MM.1S (cell line): ENCODE results near the gene SIRPG.

Experiments used
- DNase-seq: peaks from one replicate; pipeline ENCODE4 v3.0.0-alpha.2; 2015
- H2AFZ ChIP-seq: fragments of 300-600 bp; sonication (generic); 2 replicates; pipeline ENCODE4 v1.6.0; 2016; ENCODE audit warnings: antibody characterized with exemption, low read length
- H3F3A ChIP-seq: fragments of 300-600 bp; sonication (generic); 2 replicates; pipeline ENCODE4 v1.6.1; 2016; ENCODE audit warnings: mild to moderate bottlenecking, antibody characterized with exemption, low read length, moderate library complexity, mixed read lengths; ENCODE audit not compliant: insufficient read depth
- H3K27ac ChIP-seq: fragments of 300-600 bp; sonication (generic); 2 replicates; pipeline ENCODE4 v1.5.1; 2016; ENCODE audit warnings: mild to moderate bottlenecking, low read length
- H3K27me3 ChIP-seq: fragments of 300-600 bp; sonication (generic); replicated peaks from 2 replicates; pipeline ENCODE4 v1.6.0; 2016; ENCODE audit warnings: low read length; ENCODE audit not compliant: insufficient read depth
- H3K36me3 ChIP-seq: fragments of 300-600 bp; sonication (generic); replicated peaks from 2 replicates; pipeline ENCODE4 v1.6.1; 2016; ENCODE audit warnings: mild to moderate bottlenecking, low read length, mixed read lengths; ENCODE audit not compliant: insufficient read depth
- H3K4me1 ChIP-seq: fragments of 300-600 bp; sonication (generic); 2 replicates; pipeline ENCODE4 v1.6.1; 2016; ENCODE audit warnings: low read length, mixed read lengths
- H3K4me2 ChIP-seq: fragments of 300-600 bp; sonication (generic); 2 replicates; pipeline ENCODE4 v1.6.0; 2016; ENCODE audit warnings: low read depth, low read length
- H3K4me3 ChIP-seq: fragments of 300-600 bp; sonication (generic); 2 replicates; pipeline ENCODE4 v1.5.1; 2016; ENCODE audit warnings: low read length, mixed read lengths
- H3K79me2 ChIP-seq: fragments of 300-600 bp; sonication (generic); 2 replicates; pipeline ENCODE4 v1.6.1; 2016; ENCODE audit warnings: mixed run types, low read length, mixed read lengths
- H3K9ac ChIP-seq: fragments of 300-600 bp; sonication (generic); 2 replicates; pipeline ENCODE4 v1.6.1; 2016; ENCODE audit warnings: low read length, mixed read lengths
- H3K9me2 ChIP-seq: fragments of 300-600 bp; sonication (generic); replicated peaks from 2 replicates; pipeline ENCODE4 v1.6.1; 2016; ENCODE audit warnings: mild to moderate bottlenecking, low read length, mixed read lengths; ENCODE audit not compliant: insufficient read depth
- H3K9me3 ChIP-seq: fragments of 300-600 bp; sonication (generic); replicated peaks from 2 replicates; pipeline ENCODE4 v1.6.1; 2016; ENCODE audit warnings: mild to moderate bottlenecking, low read length, mixed read lengths; ENCODE audit not compliant: insufficient read depth
- H4K20me1 ChIP-seq: fragments of 300-600 bp; sonication (generic); 2 replicates; pipeline ENCODE4 v1.6.1; 2016; ENCODE audit warnings: mild to moderate bottlenecking, low read length, moderate library complexity, mixed read lengths; ENCODE audit not compliant: insufficient read depth
- EZH2 ChIP-seq: fragments of 300-600 bp; sonication (generic); optimal IDR thresholded peaks from 2 replicates; pipeline ENCODE3; 2017; ENCODE audit warnings: low read depth, mild to moderate bottlenecking, antibody characterized with exemption, low read length, mixed read lengths
- EZH2phosphoT487 ChIP-seq: fragments of 300-600 bp; sonication (generic); IDR thresholded peaks from 2 replicates; pipeline ENCODE4 v1.6.1; 2018; ENCODE audit warnings: antibody characterized with exemption, low read length
- TF ChIP-seq, protein P1 (sequence below): fragments of 300-600 bp; sonication (generic); IDR thresholded peaks from 2 replicates; pipeline ENCODE4 v1.5.1; 2016; ENCODE audit warnings: antibody characterized with exemption, low read length, mixed read lengths

Gene SIRPG

DNA sequence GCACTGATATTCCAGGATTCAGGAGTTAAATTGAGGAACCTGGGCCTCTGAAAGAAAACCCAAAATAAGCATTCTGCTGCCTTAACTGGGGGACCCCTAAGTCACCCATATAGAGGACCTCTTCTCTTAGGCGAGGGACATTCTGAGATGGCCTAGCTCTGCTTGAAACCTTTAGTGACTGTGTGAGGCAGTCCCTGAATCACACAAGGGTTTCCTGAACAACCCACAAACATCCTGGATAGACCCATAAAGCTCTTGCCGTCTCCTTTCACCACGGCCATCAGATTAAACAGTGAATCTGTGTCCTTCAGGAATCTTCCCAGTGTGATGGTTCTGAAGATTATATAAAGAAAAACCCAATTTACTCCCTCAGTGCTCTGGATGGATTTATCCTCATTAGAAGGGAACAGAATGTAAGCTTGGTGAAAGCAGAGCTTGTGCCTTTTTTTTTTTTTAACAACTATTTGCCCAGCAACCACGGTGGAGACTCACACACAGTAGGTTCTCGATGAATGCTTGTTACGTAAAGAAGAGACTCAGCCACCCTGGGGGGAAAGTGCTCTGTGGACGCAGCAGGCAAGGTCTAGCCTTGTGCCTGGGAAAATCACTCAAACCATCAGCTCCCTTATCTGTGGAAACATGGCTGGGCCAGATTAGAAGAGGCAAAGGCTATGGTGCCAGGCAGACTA, 39.1 kb upstream of the SIRPG start:
- Histone ChIP-seq H3K9me3 (no peaks in the 10 kb centered on the region), H3K36me3 (no peaks in the 10 kb centered on the region), H3K9me2 (no peaks in the 10 kb centered on the region), H3K4me1 (no peaks in the 10 kb centered on the region), H3K4me2 (no peak overlapping the region), H3K4me3 (no peak overlapping the region), H3F3A (no peaks in the 10 kb centered on the region), H4K20me1 (no peaks in the 10 kb centered on the region), H3K79me2 (no peaks in the 10 kb centered on the region), H3K9ac (no peak overlapping the region), H3K27ac (no peak overlapping the region), H3K27me3 (no peaks in the 10 kb centered on the region), H2AFZ (no peak overlapping the region)
- DNase-seq: no peak
- TF ChIP-seq, protein P1, sequence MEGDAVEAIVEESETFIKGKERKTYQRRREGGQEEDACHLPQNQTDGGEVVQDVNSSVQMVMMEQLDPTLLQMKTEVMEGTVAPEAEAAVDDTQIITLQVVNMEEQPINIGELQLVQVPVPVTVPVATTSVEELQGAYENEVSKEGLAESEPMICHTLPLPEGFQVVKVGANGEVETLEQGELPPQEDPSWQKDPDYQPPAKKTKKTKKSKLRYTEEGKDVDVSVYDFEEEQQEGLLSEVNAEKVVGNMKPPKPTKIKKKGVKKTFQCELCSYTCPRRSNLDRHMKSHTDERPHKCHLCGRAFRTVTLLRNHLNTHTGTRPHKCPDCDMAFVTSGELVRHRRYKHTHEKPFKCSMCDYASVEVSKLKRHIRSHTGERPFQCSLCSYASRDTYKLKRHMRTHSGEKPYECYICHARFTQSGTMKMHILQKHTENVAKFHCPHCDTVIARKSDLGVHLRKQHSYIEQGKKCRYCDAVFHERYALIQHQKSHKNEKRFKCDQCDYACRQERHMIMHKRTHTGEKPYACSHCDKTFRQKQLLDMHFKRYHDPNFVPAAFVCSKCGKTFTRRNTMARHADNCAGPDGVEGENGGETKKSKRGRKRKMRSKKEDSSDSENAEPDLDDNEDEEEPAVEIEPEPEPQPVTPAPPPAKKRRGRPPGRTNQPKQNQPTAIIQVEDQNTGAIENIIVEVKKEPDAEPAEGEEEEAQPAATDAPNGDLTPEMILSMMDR: no peak
- TF ChIP-seq EZH2phosphoT487 (no peak), EZH2 (no peak)

DNA sequence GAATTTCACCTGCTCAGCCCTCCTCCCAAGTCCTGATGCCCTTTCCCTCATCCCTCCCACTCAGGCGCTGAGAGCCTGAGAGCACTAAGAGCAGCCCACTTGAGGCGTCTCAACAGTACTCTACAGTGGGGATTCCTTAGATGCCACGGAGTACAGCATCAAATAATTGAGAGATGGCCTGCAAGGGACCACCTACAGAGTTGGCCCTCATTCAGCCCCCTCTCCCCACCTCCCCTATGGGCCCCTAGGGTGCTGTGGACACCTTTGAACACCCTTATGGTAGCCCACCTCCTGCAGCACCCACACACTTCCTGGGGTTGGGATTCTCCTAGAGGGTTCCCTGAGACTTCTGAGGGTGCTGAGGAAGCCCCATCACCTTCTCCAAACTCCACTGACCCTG, 37.1 kb upstream of the SIRPG start:
- Histone ChIP-seq H3K27me3 (no peaks in the 10 kb centered on the region), H3K4me2 (no peak overlapping the region), H3K9me3 (no peaks in the 10 kb centered on the region), H4K20me1 (no peaks in the 10 kb centered on the region), H3K9ac (no peak overlapping the region), H3K79me2 (no peaks in the 10 kb centered on the region), H3K36me3 (no peaks in the 10 kb centered on the region), H3K9me2 (no peaks in the 10 kb centered on the region), H3K4me3 (no peak overlapping the region), H3K27ac (no peak overlapping the region), H2AFZ (no peak overlapping the region), H3K4me1 (no peaks in the 10 kb centered on the region), H3F3A (no peaks in the 10 kb centered on the region)
- no peak for DNase-seq
- no peak for TF ChIP-seq EZH2
- TF ChIP-seq, protein P1: no peak
- TF ChIP-seq EZH2phosphoT487: no peak

DNA sequence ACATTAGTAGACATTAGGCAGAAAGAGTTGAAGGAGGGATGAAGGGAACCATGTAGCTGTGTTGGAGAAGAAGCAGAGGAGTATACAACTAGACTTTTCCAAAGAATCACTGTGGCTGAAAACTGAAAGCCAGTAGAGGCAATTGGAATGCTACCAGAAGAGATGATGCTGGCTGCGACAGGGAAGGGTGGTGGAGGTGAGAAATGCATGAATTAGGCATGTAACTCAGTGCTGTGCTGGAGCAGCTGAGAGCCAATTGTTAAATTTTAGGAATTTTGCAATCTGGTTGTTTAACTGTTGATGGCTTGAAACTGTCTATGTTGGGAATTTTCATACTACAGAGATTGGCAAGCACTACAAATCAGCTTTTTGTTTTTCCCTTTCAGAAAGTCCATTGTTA, 35.8 kb upstream of the SIRPG start:
- Histone ChIP-seq H3K36me3 (no peaks in the 10 kb centered on the region), H3K27me3 (no peaks in the 10 kb centered on the region), H4K20me1 (no peaks in the 10 kb centered on the region), H3K9me2 (no peaks in the 10 kb centered on the region), H2AFZ (no peak overlapping the region), H3K9me3 (no peaks in the 10 kb centered on the region), H3K9ac (no peak overlapping the region), H3K4me1 (no peaks in the 10 kb centered on the region), H3K4me2 (no peak overlapping the region), H3F3A (no peaks in the 10 kb centered on the region), H3K79me2 (no peaks in the 10 kb centered on the region), H3K4me3 (no peak overlapping the region), H3K27ac (no peak overlapping the region)
- no peak for DNase-seq
- TF ChIP-seq, protein P1: no peak
- TF ChIP-seq EZH2 (no peak), EZH2phosphoT487 (no peak)
